Measurements from ENCODE around the gene GANAB.
A peak's percentile ranks its signal among the peaks of the same experiment; 100 is the strongest.
"Not testable (repeated sequence)": the region's sequence is repeated elsewhere in the genome, so short reads cannot be mapped to it uniquely, and the experiment has no call there.

GANAB gene

GRCh38 chr11:62621567-62622470 lies 24.6 kb downstream of the GANAB start, which contains the start of gene B3GAT3:
B3GAT3 (minus strand) TSS chr11:62621986; CDS start chr11:62621947, 39 bp downstream.
- Mint-ChIP-seq H3K27ac (peak within 1 kb of the TSS; percentile 94), H3K4me3 (peak within 1 kb of the TSS; percentile 98), H3K36me3 (ENCODE audit: low read depth) (peaks cover 56% of the 10 kb centered on the region), H3K9me3 (no peaks in the 10 kb centered on the region), H3K27me3 (no peaks in the 10 kb centered on the region), H3K4me1 (ENCODE audit: low read depth) (peaks cover 27% of the 10 kb centered on the region)
- intact Hi-C loops (cut with micrococcal nuclease), result no loop called here

GRCh38 chr11:62621027-62621566 lies 25.3 kb downstream of the GANAB start:
- Mint-ChIP-seq H3K27me3 (no peaks in the 10 kb centered on the region), H3K9me3 (no peaks in the 10 kb centered on the region), H3K4me1 (ENCODE audit: low read depth) (peaks cover 27% of the 10 kb centered on the region), H3K27ac (peak overlapping the region; percentile 94), H3K36me3 (ENCODE audit: low read depth) (peaks cover 56% of the 10 kb centered on the region), H3K4me3 (peak overlapping the region; percentile 98)
- intact Hi-C loops (cut with micrococcal nuclease), result no loop called here

- peak overlapping the region; percentile 34 for H3K27ac Mint-ChIP-seq
- intact Hi-C loops (cut with micrococcal nuclease); H3K9me3 Mint-ChIP-seq; H3K27me3 Mint-ChIP-seq; H3K4me3 Mint-ChIP-seq: not testable (repeated sequence)
- peaks cover 57% of the 10 kb centered on the region for H3K36me3 Mint-ChIP-seq (ENCODE audit: low read depth)
- peaks cover 37% of the 10 kb centered on the region for H3K4me1 Mint-ChIP-seq (ENCODE audit: low read depth)
Measured at GRCh38 chr11:62616957-62617356, 29.5 kb downstream of the GANAB start.

GRCh38 chr11:62615521-62615920 lies 30.9 kb downstream of the GANAB start:
- peak overlapping the region; percentile 73 for H3K27ac Mint-ChIP-seq
- intact Hi-C loops (cut with micrococcal nuclease), result no loop called here
- H3K9me3 Mint-ChIP-seq, result no peaks in the 10 kb centered on the region
- H3K4me1 Mint-ChIP-seq (ENCODE audit: low read depth), result peaks cover 40% of the 10 kb centered on the region
- H3K4me3 Mint-ChIP-seq, result no peak overlapping the region
- H3K36me3 Mint-ChIP-seq (ENCODE audit: low read depth), result peaks cover 60% of the 10 kb centered on the region
- H3K27me3 Mint-ChIP-seq, result no peaks in the 10 kb centered on the region

- H3K27ac Mint-ChIP-seq, result peak overlapping the region; percentile 73
- no peak overlapping the region for H3K4me3 Mint-ChIP-seq
- H3K27me3 Mint-ChIP-seq, result no peaks in the 10 kb centered on the region
- H3K4me1 Mint-ChIP-seq (ENCODE audit: low read depth), result peaks cover 46% of the 10 kb centered on the region
- peaks cover 72% of the 10 kb centered on the region for H3K36me3 Mint-ChIP-seq (ENCODE audit: low read depth)
- intact Hi-C loops (cut with micrococcal nuclease), result no loop called here
- H3K9me3 Mint-ChIP-seq, result no peaks in the 10 kb centered on the region
Measured at GRCh38 chr11:62614275-62614674, 32.1 kb downstream of the GANAB start.

- Mint-ChIP-seq H3K4me3 (peak overlapping the region; percentile 4), H3K9me3 (no peaks in the 10 kb centered on the region), H3K4me1 (ENCODE audit: low read depth) (peaks cover 49% of the 10 kb centered on the region), H3K36me3 (ENCODE audit: low read depth) (peaks cover 74% of the 10 kb centered on the region), H3K27ac (peak overlapping the region; percentile 73), H3K27me3 (no peaks in the 10 kb centered on the region)
- intact Hi-C loops (cut with micrococcal nuclease), result no loop called here
Measured at GRCh38 chr11:62613291-62613778, 33.1 kb downstream of the GANAB start.

- Mint-ChIP-seq H3K4me1 (ENCODE audit: low read depth) (peaks cover 56% of the 10 kb centered on the region), H3K9me3 (no peaks in the 10 kb centered on the region), H3K36me3 (ENCODE audit: low read depth) (peaks cover 79% of the 10 kb centered on the region), H3K4me3 (peak within 1 kb of the TSS; percentile 100), H3K27me3 (no peaks in the 10 kb centered on the region), H3K27ac (peak within 1 kb of the TSS; percentile 91)
- intact Hi-C loops (cut with micrococcal nuclease), result no loop called here
Measured at GRCh38 chr11:62612366-62613290, 33.8 kb downstream of the GANAB start, which contains the start of the genes EML3 and ROM1. EML3 (minus strand) TSS chr11:62612775; CDS start chr11:62612457, 318 bp downstream. ROM1 (plus strand) TSS chr11:62613257; CDS start chr11:62613282, 25 bp downstream.

GRCh38 chr11:62611705-62612365 lies 34.6 kb downstream of the GANAB start:
- H3K4me3 Mint-ChIP-seq, result peak overlapping the region; percentile 100
- peak overlapping the region; percentile 91 for H3K27ac Mint-ChIP-seq
- no peaks in the 10 kb centered on the region for H3K27me3 Mint-ChIP-seq
- H3K9me3 Mint-ChIP-seq, result no peaks in the 10 kb centered on the region
- peaks cover 79% of the 10 kb centered on the region for H3K36me3 Mint-ChIP-seq (ENCODE audit: low read depth)
- H3K4me1 Mint-ChIP-seq (ENCODE audit: low read depth), result peaks cover 60% of the 10 kb centered on the region
- intact Hi-C loops (cut with micrococcal nuclease), result no loop called here

- no peaks in the 10 kb centered on the region for H3K27me3 Mint-ChIP-seq
- H3K27ac Mint-ChIP-seq, result peak overlapping the region; percentile 91
- H3K36me3 Mint-ChIP-seq (ENCODE audit: low read depth), result peaks cover 79% of the 10 kb centered on the region
- peaks cover 60% of the 10 kb centered on the region for H3K4me1 Mint-ChIP-seq (ENCODE audit: low read depth)
- H3K4me3 Mint-ChIP-seq, result peak overlapping the region; percentile 100
- intact Hi-C loops (cut with micrococcal nuclease), result no loop called here
- H3K9me3 Mint-ChIP-seq, result no peaks in the 10 kb centered on the region
Measured at GRCh38 chr11:62610814-62611704, 35.4 kb downstream of the GANAB start.

- H3K27ac Mint-ChIP-seq, result peak overlapping the region; percentile 91
- H3K36me3 Mint-ChIP-seq (ENCODE audit: low read depth), result peaks cover 79% of the 10 kb centered on the region
- intact Hi-C loops (cut with micrococcal nuclease), result no loop called here
- peak overlapping the region; percentile 60 for H3K4me3 Mint-ChIP-seq
- H3K4me1 Mint-ChIP-seq (ENCODE audit: low read depth), result peaks cover 65% of the 10 kb centered on the region
- no peaks in the 10 kb centered on the region for H3K9me3 Mint-ChIP-seq
- no peaks in the 10 kb centered on the region for H3K27me3 Mint-ChIP-seq
Measured at GRCh38 chr11:62610403-62610802, 36.0 kb downstream of the GANAB start.

GRCh38 chr11:62608776-62609175 lies 37.6 kb downstream of the GANAB start:
- peaks cover 67% of the 10 kb centered on the region for H3K4me1 Mint-ChIP-seq (ENCODE audit: low read depth)
- no peak overlapping the region for H3K4me3 Mint-ChIP-seq
- no peaks in the 10 kb centered on the region for H3K9me3 Mint-ChIP-seq
- H3K27me3 Mint-ChIP-seq, result no peaks in the 10 kb centered on the region
- intact Hi-C loops (cut with micrococcal nuclease), result no loop called here
- H3K27ac Mint-ChIP-seq, result no peak overlapping the region
- peaks cover 82% of the 10 kb centered on the region for H3K36me3 Mint-ChIP-seq (ENCODE audit: low read depth)

GRCh38 chr11:62607714-62608113 lies 38.7 kb downstream of the GANAB start:
- Mint-ChIP-seq H3K4me3 (no peak overlapping the region), H3K4me1 (ENCODE audit: low read depth) (peaks cover 77% of the 10 kb centered on the region), H3K27me3 (no peaks in the 10 kb centered on the region), H3K9me3 (no peaks in the 10 kb centered on the region), H3K27ac (peak overlapping the region; percentile 45), H3K36me3 (ENCODE audit: low read depth) (peaks cover 93% of the 10 kb centered on the region)
- intact Hi-C loops (cut with micrococcal nuclease), result no loop called here

Measured in dendritic cell treated with granulocyte-macrophage colony-stimulating factor and Interleukin-4, amounts not matched to agents 40 ng/mL and 50 ng/mL, for 4 days (primary cell).